K562 (cell line): ENCODE measurements around the gene ADGRB2. TPM values are rescaled to one million over a fixed set of nuclear protein-coding genes. Genes with fewer than 3 reads are reported as not detected.

Experiments
- BRD9 ChIP-seq: fragments of 450-650 bp; IDR thresholded peaks from 2 replicates; pipeline ENCODE4 v1.6.1; 2018; ENCODE audit warnings: low read depth; ENCODE audit not compliant: partially characterized antibody
- CEBPB ChIP-seq: fragments of 450-650 bp; IDR thresholded peaks from 2 replicates; pipeline ENCODE4 v1.6.1; 2016; ENCODE audit warnings: missing genetic modification characterization, missing compliant biosample characterization
- CTBP1 ChIP-seq: fragments of 450-650 bp; IDR thresholded peaks from 2 replicates; pipeline ENCODE4 v1.6.1; 2016; ENCODE audit warnings: borderline replicate concordance
- ETV6 ChIP-seq, 3 experiments: fragments of 150-350 bp in 1 of 3; sonication (generic) in 1 of 3; formaldehyde crosslinking in 1 of 3; IDR thresholded peaks; 2 replicates each; pipeline versions ENCODE4 v1.6.1 to v1.8.0; 2014 to 2022; ENCODE audit warnings: borderline replicate concordance in 2 of 3, low read depth in 2 of 3, antibody characterized with exemption in 1 of 3, low read length in 1 of 3, mild to moderate bottlenecking in 1 of 3, missing genetic modification reagents in 1 of 3
- HNRNPLL ChIP-seq: fragments of 200-400 bp; formaldehyde crosslinking; IDR thresholded peaks from 2 replicates; pipeline ENCODE4 v1.6.1; 2017; ENCODE audit warnings: low read length, low read depth, mild to moderate bottlenecking; ENCODE audit not compliant: poor library complexity, severe bottlenecking
- MXD1 ChIP-seq: fragments of 250-450 bp; sonication (Bioruptor Pico); IDR thresholded peaks from 2 replicates; pipeline ENCODE4 v1.8.0; 2021; ENCODE audit warnings: borderline replicate concordance, mild to moderate bottlenecking, moderate library complexity; ENCODE audit not compliant: poor library complexity, severe bottlenecking
- RERE ChIP-seq: sonication (generic); formaldehyde crosslinking; IDR thresholded peaks from 2 replicates; pipeline ENCODE4 v1.8.0; 2023; ENCODE audit warnings: missing genetic modification reagents, mild to moderate bottlenecking, borderline replicate concordance
- THAP12 ChIP-seq: fragments of 250-450 bp; sonication (Bioruptor Pico); IDR thresholded peaks from 2 replicates; pipeline ENCODE4 v1.9.0; 2021; ENCODE audit warnings: mild to moderate bottlenecking, inconsistent platforms
- ZBTB43 ChIP-seq: sonication (generic); formaldehyde crosslinking; IDR thresholded peaks from 2 replicates; pipeline ENCODE4 v1.8.0; 2023; ENCODE audit warnings: mild to moderate bottlenecking, missing genetic modification reagents
- polyA plus RNA-seq, 8 experiments: library from polyadenylated mRNA; depleted of rRNA in 4 of 8; stranded (reverse) in 5 of 8; unstranded in 3 of 8; fragments of >200 nt; fragmentation: Nextera tagmentation in 2 of 8; fragmentation: Illumina TruSeq in 1 of 8; extraction: Ambion mirVana in 2 of 8; extraction: Trizol in 1 of 8; gene quantifications; 2 replicates each; pipeline versions ENCODE4 v1.2.1 to v1.2.3, GENCODE V29; 2011 to 2014; ENCODE audit warnings: inconsistent platforms in 1 of 8, missing spikeins in 1 of 8
- total RNA-seq, 7 experiments: library from RNA; depleted of rRNA in 6 of 7; stranded (reverse); fragments of >200 nt in 6 of 7; fragmentation: Illumina TruSeq in 2 of 7; extraction: Trizol in 2 of 7; gene quantifications; 2 replicates each; pipeline versions ENCODE4 v1.2.1 to v1.2.3, GENCODE V29; 2011 to 2021; ENCODE audit warnings: low replicate concordance in 1 of 7
- TF ChIP-seq, protein P1 (sequence below): sonication (generic); formaldehyde crosslinking; IDR thresholded peaks from 2 replicates; pipeline ENCODE4 v1.8.0; 2022; ENCODE audit warnings: mild to moderate bottlenecking, missing genetic modification reagents

Gene ADGRB2
- total and polyA plus RNA-seq, 9 of the 15 experiments (the other 6 are each of a cell fraction or from before 2014, with no cell fraction given): 0.04 to 0.23 (median 0.20) TPM; not detected in 2

DNA sequence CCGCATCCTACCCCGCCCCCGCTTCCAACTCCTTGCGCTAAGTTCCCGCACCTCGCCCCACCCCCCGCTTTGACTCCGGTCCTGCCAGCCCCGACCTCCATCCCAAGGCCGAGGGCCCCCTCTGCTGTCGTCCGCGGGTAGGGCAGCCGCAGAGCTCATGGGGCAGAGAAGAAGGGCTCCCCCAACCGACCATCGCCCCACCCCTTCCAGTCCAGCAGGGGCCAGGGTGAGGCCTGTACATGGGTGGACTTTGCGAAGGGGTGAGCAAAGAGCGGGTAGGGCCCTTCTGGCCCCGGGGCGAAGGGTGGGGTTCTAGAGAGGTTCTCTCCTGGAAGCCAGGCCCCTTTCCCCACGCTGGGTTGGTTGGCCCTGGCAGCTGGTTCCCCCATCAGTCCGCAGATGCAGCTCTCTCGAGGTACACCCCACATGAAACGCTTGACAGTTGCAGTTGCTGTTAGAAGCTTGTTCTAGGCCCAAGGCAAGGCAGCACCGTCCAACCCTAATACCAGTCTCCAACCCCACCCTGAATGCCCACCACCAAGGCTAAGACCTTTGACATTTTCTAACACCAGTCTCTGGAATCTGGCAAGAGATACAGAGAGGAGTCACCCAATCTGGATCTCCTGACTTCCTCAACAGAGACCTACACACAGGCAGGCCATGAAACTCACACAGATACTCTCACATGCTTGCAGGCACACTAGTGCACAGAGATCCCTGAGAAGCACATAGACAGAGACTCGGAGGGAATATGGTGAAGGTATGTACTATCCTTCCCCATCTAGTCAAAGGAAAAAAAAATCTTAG is 25.3 kb upstream of the ADGRB2 start (continued):
- peak; percentile 20; the same call in 1 of the 2 replicates for TF ChIP-seq THAP12 (CRISPR knock-in tag)
- no peak for TF ChIP-seq CEBPB (tag)
- TF ChIP-seq ZBTB43 (CRISPR knock-in tag): peak; percentile 69; the same call in 1 of the 2 replicates
- TF ChIP-seq ETV6 (IDR thresholded peaks at IDR 0.05; ENCODE audit: borderline replicate concordance in 1 of 2, low read depth in 2 of 2, low read length in 1 of 2): no peak
- no peak for TF ChIP-seq ETV6 (CRISPR knock-in tag; IDR thresholded peaks at IDR 0.05; ENCODE audit: borderline replicate concordance)
- TF ChIP-seq, protein P1, sequence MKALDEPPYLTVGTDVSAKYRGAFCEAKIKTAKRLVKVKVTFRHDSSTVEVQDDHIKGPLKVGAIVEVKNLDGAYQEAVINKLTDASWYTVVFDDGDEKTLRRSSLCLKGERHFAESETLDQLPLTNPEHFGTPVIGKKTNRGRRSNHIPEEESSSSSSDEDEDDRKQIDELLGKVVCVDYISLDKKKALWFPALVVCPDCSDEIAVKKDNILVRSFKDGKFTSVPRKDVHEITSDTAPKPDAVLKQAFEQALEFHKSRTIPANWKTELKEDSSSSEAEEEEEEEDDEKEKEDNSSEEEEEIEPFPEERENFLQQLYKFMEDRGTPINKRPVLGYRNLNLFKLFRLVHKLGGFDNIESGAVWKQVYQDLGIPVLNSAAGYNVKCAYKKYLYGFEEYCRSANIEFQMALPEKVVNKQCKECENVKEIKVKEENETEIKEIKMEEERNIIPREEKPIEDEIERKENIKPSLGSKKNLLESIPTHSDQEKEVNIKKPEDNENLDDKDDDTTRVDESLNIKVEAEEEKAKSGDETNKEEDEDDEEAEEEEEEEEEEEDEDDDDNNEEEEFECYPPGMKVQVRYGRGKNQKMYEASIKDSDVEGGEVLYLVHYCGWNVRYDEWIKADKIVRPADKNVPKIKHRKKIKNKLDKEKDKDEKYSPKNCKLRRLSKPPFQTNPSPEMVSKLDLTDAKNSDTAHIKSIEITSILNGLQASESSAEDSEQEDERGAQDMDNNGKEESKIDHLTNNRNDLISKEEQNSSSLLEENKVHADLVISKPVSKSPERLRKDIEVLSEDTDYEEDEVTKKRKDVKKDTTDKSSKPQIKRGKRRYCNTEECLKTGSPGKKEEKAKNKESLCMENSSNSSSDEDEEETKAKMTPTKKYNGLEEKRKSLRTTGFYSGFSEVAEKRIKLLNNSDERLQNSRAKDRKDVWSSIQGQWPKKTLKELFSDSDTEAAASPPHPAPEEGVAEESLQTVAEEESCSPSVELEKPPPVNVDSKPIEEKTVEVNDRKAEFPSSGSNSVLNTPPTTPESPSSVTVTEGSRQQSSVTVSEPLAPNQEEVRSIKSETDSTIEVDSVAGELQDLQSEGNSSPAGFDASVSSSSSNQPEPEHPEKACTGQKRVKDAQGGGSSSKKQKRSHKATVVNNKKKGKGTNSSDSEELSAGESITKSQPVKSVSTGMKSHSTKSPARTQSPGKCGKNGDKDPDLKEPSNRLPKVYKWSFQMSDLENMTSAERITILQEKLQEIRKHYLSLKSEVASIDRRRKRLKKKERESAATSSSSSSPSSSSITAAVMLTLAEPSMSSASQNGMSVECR (CRISPR knock-in tag): peak; percentile 78; the same call in 1 of the 2 replicates
- peak; percentile 48 for TF ChIP-seq CTBP1
- TF ChIP-seq RERE (CRISPR knock-in tag): no peak
- TF ChIP-seq BRD9: no peak
- TF ChIP-seq HNRNPLL: peak; percentile 35
- TF ChIP-seq MXD1 (CRISPR knock-in tag): no peak
